GM10248 (cell line): Measurements from ENCODE around the gene METTL14.

Experiments
- CTCF ChIA-PET: fragments of 300-600 bp; sonication (Branson Sonifier 250); formaldehyde crosslinking; extraction: SDS; loops from one replicate; lab custom pipeline; 2021; ENCODE audit warnings: antibody characterized with exemption; lab: Yijun Ruan, JAX
- POLR2A ChIA-PET: fragments of 350-650 bp; sonication (Branson Sonifier 250); formaldehyde crosslinking; extraction: SDS; loops from one replicate; lab custom pipeline; 2020; ENCODE audit warnings: antibody characterized with exemption; lab: Yijun Ruan, JAX
- DNase-seq: peaks from one replicate; pipeline ENCODE4 v3.0.0; 2012; ENCODE audit errors: extremely low spot score
- TF ChIP-seq, protein P1 (sequence below): IDR thresholded peaks from 2 replicates; pipeline ENCODE4 v1.5.1; 2012; ENCODE audit warnings: mild to moderate bottlenecking, low read depth; ENCODE audit errors: extremely low read depth, missing control alignments, control extremely low read depth

METTL14 gene

DNA sequence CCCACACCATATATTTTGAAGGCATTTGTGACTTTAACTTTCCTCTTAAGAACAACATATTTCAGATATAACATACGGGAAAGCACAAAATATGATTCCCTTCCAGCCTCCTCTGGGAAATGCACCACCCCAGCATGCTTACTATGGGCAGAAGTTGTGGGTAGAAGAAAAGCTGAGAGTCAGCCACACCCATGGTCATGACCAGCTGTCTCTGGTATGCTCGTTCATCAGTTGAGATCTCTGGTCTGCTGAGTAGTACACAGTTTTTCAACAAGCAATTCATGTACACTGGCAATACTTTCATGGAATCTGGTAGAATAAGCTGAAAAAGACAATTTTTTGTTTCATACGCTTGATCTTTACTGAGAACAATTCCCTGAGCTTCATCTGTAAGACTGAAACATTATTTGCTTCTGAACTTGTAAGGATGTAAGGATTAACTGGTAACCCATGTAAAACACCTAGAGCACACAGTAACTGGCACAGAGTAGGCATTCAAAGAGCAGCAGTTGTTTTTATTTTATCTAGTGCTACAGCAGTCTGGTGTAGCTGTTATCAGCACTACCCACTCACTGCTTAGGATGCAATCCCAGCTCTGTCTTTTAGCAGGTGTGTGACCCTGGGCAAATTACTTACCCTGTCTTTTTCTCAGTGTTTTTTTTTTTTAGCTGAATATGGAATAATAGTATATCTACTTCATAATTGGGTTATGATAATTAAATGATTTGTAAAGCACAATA, 47.6 kb downstream of the METTL14 start:
- TF ChIP-seq, protein P1, sequence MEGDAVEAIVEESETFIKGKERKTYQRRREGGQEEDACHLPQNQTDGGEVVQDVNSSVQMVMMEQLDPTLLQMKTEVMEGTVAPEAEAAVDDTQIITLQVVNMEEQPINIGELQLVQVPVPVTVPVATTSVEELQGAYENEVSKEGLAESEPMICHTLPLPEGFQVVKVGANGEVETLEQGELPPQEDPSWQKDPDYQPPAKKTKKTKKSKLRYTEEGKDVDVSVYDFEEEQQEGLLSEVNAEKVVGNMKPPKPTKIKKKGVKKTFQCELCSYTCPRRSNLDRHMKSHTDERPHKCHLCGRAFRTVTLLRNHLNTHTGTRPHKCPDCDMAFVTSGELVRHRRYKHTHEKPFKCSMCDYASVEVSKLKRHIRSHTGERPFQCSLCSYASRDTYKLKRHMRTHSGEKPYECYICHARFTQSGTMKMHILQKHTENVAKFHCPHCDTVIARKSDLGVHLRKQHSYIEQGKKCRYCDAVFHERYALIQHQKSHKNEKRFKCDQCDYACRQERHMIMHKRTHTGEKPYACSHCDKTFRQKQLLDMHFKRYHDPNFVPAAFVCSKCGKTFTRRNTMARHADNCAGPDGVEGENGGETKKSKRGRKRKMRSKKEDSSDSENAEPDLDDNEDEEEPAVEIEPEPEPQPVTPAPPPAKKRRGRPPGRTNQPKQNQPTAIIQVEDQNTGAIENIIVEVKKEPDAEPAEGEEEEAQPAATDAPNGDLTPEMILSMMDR = no peak
- no peak for DNase-seq
- CTCF ChIA-PET = interaction anchor here (1.1 to 1.8 kb wide), 4 partner anchors 9 to 39 kb away, joined by 4 to 8 read pairs (median 6); no protein-coding TSS in a partner anchor
- POLR2A ChIA-PET = no interaction called here

DNA sequence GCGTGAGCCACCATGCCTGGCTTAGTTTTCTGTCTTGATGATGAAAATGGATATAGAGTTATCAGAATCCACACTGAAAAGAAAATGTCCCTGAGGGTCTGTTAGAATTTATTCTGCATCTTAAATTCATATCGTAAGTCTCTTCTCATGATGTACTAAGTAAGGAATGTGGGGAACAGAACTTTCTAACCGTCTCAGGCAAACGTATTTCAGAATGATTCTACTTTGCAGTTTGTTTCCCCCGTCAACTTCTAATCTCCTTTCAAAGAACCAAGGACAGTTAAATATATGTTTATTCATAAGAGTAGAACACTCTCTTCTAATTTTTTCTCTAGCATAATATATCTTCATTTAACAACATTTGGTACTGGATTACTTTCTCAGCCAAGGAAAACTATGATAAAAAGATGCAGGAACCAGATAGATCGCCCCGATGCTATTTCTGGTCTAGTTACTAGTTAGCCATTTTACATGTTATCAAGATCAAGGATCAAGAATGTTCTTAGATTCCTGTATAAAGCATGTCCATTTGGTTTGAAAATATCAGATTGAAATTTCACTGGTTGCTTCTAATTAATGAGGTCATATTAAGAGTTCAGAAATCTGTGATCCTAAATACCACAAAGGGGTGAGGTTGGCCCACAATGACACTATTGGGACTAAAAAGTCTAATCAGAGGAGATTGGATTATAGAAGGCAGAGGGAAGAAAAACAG, 49.5 kb downstream of the METTL14 start:
- ChIA-PET CTCF (interaction anchor here (0.6 to 1.5 kb wide), 3 partner anchors 19 to 37 kb away, joined by 3 read pairs; no protein-coding TSS in a partner anchor), POLR2A (no interaction called here)
- TF ChIP-seq, protein P1 = no peak
- DNase-seq = no peak

DNA sequence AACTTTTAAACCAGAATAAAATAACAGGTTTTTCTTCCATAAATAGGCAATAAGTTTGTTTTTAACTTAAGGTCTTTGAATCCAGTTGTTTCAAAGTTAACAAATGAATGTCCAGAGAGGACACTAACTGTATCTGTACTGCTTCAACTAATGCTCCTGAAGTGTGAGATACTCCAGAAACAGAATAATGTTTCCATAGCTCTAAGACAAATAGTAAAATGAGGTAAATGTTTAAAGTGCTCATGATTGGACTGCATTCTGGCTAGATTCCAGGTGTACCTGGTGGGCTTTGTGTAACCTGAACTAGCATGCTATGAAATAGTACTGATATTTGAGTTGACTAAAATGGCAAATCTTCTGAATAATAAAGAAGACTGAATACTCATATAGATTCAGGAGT, 51.7 kb downstream of the METTL14 start:
- CTCF ChIA-PET = interaction anchor here (2.1 kb wide), 1 partner anchor 10 kb away, joined by 7 read pairs; no protein-coding TSS in a partner anchor
- no peak for DNase-seq
- POLR2A ChIA-PET = no interaction called here
- TF ChIP-seq, protein P1 = no peak

DNA sequence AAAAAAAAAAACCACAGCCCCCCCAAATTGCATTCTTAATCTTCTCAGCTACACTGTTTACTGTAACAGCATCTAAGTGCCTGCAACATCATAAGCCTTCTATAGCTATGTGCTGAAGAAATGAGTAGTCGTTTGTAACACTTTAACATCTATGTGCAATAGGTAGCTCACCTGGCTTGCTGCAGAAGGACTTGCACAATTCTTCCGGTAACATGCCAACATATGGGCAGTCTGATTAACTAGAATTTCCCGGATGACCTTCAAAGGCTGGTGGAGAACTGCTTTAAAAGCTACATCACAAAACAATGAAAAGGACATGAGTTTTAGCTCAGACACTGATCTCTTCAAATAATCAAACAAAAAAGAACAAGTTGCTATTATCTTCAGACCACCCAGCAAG, 52.9 kb downstream of the METTL14 start:
- ChIA-PET CTCF (interaction anchor here (1.1 to 2.4 kb wide), 5 partner anchors 9 to 33 kb away, joined by 3 to 8 read pairs (median 4); no protein-coding TSS in a partner anchor), POLR2A (no interaction called here)
- DNase-seq = no peak
- TF ChIP-seq, protein P1 = no peak

DNA sequence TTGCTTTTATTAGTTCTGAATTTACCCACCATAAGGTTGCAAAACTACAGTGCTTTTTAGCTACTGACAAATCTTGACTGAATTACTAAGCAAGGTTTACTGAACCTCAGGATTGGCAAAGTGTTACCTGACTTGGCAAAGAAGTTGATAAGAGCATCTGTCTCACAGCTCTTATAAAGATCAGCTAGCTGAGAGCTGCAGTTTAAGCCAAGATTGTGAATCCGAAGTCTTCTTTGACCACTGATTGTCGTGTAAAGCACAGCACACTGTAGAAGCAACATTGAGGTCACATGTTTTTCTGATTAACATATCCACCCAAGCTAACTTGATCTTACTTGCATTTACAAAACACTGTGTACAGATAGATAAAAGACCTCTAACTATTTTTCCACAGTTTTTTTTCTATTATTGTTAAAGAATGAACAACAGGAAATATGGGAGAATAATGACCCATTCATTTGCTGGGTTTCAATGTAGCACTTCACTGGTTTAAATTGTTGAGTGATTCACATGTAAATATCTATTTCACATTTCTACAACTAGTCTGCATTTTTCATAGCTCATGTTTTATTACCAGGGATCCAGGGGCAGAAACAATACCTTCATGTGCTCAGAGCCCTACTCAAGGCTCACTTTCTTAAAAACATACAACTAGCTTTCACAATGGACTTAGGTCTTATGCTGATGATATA, 54.0 kb downstream of the METTL14 start:
- DNase-seq = no peak

DNA sequence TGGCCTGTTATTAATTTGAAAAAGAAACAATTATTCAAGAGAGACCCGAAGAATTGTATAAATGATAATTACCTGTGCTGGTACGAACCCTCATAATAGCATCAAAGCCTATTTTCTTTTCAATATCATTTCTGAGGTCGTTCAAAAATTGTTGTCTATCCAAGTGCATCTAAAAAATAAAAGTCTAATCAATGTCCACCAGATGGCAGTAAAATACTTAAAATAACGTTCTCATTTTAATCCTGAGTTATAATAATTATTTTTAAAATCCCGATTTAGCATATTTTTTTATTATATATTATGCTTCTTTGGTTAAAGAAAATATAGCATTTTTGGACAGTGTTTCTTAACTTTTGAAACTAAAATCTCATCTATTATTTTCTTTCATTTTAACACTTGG, 55.7 kb downstream of the METTL14 start:
- TF ChIP-seq, protein P1 = no peak
- ChIA-PET CTCF (interaction anchor here (0.6 to 1.5 kb wide), 13 partner anchors 8 to 549 kb away, joined by 3 to 7 read pairs (median 4); partner anchors contain the start of gene SYNPO2), POLR2A (no interaction called here)
- DNase-seq = no peak

More for the DNA sequence above, 54.0 kb downstream of the METTL14 start:
- POLR2A ChIA-PET = no interaction called here
- TF ChIP-seq, protein P1 = no peak
- CTCF ChIA-PET = interaction anchor here (1.0 to 2.4 kb wide), 5 partner anchors 7 to 150 kb away, joined by 3 to 8 read pairs (median 5); partner anchors contain the start of gene SYNPO2
